Dedifferentiated amniotic fluid mesenchymal stem cell (primary cell): Measurements from ENCODE around the gene PIGZ.
A peak's percentile ranks its signal among the peaks of the same experiment; 100 is the strongest.
"Not testable (repeated sequence)": the region's sequence is repeated elsewhere in the genome, so short reads cannot be mapped to it uniquely, and the experiment has no call there.

ENCODE experiments used
- DNase-seq: peaks from one replicate; pipeline ENCODE4 v3.0.0-alpha.2; 2016; ENCODE audit errors: extremely low spot score

PIGZ gene

DNA sequence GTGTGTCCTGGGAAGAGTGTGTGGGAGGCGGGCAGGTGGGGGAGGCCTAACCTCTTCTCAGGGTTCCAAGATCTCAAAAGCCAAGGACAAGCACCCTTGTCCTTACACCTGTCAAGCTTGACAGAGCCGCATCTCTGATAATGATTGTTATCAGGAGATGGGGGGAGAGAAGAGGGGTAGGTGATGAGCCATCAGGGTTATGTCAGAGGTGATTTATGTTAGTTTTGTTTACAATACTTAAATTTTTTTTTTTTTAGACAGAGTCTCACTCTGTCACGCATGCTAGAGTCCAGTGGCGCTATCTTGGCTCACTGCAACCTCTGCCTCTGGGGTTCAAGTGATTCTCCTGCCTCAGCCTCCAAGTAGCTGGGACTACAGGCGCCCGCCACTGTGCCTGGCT is 18.9 kb downstream of the PIGZ start:
- DNase-seq, result no peak

DNA sequence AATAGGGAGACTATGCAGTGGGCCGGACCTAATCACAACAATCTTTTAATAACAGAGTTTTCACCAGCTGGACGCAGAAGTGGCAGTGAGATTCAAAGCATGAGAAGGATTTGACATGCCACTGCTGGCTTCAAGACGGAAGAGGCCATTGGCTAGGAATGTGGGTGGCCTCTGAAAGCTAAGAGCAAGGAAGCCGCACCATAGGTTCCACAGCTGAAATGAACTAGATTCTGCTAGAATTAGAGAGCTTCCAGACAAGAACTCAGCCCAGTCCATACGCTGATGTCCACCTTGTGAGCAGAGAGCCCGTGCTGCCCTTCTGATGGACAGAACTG is 19.4 kb downstream of the PIGZ start:
- DNase-seq, result no peak

DNA sequence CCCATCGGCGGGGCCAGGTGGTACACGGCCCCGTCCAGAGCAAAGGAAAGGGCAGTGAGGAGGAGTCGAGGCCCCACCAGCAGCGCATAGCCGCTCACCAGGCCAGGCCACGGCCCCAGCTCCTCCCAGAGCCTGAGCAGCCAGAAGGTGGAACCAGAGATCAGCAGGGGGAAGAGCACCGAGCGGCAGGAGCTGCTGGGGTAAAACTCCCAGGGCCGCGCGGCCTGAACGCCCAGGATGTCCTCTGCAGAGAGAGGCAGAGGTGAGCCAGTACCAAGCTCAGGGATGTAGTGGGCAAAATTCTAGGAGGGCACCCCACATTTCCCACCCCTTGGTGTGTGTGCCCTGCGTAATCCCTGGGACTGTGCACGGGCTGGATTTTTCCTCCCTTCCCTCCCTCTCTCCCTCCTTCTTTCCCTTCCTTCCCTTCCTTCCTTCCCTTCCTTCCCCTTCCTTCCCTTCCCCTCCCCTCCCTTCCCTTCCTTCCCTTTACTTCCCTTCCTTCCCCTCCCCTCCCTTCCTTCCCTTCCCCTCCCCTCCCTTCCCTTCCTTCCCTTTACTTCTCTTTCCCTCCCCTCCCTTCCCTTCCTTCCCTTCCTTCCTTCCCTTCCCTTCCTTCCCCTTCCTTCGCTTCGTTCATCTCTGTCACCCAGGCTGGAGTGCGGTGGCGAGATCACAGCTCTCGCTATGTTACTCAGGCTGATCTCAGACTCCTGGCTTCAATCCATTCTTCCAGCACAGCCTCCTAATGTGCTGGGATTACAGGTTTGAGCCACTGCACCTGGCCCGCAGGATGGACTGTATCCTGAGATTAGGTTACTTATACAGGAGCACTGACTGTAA is 20.0 kb downstream of the PIGZ start:
- DNase-seq, result no peak

DNA sequence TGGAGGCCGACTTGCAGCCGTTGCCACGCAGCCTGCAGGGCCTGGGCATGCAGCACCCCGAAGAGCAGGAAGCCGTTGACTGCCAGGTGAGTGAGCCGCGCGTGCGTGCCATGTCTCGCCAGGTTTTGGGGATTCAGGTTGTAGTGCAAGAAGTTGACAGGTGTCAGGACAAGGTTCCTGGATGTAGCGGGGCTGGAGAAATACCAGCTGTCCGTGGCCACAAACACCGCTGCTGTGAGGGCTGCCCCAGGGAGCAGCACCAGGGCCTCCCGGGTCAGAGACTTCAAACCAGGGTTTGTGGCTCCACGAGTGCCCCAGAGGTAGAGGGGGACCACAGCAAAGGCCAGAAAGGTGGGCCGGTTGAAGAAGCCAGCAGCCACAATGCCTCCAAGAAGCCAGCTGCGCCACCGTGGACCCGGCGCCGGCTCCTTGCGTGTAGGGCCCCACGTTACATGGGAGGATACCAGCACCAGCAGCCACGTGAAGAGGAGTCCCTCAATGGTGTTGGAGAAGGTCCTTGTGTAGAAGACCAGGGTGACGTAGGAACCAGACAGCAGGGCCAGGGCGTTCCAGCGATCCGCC is 20.7 kb downstream of the PIGZ start:
- DNase-seq, result no peak

DNA sequence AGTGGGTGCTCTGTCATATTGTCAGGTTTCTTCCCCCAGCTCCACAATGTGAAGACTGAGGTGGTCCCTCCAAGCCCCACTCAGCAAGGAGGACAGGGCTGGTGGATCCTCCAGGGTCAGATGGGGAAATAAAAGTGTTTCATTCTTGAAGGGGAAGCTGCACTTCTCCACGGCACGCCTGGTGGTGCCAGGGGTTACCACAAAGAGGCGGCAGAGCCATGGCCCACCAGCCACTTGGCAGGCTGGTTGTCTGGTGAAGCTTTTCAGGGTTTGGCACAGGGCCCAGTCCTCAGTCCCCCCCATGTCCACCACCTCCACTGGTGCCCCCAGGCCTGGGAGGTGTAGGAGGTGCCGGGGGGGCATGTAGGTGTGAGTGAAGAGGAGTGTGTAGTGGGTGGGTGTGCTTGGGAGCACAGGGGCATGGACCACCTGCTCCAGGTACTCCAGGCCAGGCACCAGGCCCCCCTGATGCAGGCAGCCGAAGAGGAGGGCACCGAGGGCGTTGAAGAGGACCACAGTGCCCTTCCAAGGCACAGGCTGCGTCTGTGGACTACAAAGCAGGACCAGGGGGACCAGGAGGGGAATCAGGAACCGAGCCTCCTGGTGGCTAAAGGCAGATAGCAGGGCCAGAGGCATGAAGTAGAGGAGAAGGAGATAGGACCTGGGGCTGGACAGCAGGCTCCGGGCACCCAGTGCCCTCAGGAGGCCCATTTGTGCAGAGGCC is 21.3 kb downstream of the PIGZ start:
- DNase-seq, result no peak

DNA sequence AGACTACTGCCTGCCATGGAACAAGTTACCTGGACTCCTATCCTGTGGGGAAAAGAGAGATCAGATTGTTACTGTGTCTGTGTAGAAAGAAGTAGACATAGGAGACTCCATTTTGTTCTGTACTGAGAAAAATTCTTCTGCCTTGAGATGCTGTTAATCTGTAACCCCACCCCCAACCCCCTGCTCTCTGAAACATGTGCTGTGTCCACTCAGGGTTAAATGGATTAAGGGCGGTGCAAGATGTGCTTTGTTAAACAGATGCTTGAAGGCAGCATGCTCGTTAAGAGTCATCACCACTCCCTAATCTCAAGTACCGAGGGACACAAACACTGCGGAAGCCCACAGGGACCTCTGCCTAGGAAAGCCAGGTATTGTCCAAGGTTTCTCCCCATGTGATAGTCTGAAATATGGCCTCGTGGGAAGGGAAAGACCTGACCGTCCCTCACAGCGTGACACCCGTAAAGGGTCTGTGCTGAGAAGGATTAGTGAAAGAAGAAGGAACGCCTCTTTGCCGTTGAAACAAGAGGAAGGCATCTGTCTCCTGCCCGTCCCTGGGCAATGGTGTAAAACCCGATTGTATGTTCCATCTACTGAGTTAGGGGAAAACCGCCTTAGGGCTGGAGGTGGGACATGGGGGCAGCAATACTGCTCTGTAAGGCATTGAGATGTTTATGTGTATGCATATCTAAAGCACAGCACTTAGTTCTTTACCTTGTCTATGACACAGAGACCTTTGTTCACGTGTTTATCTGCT is 24.4 kb downstream of the PIGZ start:
- not testable (repeated sequence) for DNase-seq

DNA sequence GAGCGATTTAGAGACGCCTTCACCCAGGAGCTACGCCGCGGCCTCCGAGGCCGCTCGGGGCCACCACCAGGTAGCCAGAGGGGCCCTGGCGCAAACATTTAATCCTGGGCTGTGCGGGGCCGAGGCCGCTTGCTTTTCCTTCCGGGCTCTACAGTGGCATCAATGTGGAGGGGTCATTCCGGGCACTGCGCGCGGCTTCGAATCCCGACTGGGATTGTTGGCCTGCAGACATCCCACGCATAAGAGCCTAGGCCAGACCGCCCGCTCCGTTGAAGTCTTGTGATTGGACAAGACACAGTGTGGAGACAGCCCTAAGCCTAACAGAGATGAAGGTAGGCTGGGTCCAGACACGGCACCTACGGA is 25.7 kb downstream of the PIGZ start:
- DNase-seq, result no peak

DNA sequence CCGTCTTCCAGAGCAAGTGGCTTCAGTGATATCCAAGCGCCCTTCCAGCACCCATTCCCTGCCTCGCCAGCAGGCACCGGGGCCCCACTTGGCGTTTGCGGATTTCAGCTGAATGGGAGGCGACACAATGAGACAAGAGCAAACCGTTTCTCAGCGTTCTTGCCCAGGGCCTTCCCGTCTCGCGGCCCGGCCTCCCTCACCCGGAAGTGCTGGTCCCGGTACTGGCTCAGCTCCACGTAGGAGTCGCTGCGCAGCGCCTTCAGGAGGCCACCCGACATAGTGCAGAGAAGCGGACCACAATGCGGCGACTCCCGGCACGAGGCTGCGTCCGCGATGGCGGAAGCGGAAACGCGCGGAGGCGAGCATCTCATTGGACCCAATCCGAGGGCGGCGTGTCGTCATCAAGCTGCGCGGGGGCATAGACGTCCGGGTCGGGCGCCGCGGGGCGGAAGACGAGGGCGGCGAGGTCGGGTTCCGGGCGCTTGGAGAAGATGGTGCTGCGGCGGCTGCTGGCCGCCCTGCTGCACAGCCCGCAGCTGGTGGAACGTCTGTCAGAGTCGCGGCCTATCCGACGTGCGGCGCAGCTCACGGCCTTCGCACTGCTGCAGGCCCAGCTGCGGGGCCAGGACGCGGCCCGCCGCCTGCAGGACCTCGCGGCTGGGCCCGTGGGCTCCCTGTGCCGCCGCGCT is 26.3 kb downstream of the PIGZ start, which contains the start of gene NCBP2:
Gene NCBP2 (minus strand): TSS at position 303 of the 689 bp plus-strand sequence. CDS start 25 bp downstream, at position 278.
- peak; percentile 98 for DNase-seq

DNA sequence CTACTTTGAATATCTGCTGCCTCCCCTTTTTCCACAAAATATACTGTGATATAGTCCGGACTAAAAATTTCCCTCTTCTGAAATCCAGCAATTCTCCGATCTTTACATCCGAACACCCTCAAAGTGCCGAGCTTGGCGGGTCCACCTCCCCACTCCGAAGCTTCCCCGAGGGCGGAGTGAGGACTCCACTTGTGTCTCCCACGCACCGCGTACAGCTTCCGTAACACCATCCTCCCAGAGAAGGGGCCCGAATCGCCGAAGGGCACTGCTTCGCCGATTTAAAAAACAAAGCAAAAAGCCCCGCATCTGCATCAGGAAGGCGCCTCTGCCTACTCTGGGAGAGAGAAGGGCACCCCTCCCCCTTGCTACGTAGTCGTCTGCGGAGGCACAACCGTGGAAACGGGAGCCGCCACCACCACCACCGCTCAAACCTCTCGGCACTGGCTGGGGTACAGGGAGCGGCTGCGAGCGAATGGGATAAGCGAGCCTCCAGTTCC is 26.9 kb downstream of the PIGZ start:
- DNase-seq, result peak; percentile 39

DNA sequence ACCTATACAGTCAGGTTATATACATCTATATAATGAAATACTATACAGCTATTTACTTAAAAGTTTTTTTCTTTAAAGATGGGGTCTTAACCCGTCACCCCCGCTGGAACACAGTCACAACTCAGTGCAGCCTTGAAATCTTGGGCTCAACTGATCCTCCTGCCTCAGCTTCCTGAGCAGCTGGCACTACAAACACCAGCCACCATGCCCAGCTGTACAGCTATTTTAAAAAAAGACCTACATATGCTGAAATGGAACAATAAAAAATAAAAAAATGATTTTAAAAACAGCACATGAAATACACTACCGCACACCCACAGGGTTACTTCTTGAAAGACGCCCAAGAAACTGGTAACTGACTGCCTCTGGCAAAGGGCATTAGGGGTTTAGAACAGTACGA is 30.1 kb downstream of the PIGZ start:
- no peak for DNase-seq

DNA sequence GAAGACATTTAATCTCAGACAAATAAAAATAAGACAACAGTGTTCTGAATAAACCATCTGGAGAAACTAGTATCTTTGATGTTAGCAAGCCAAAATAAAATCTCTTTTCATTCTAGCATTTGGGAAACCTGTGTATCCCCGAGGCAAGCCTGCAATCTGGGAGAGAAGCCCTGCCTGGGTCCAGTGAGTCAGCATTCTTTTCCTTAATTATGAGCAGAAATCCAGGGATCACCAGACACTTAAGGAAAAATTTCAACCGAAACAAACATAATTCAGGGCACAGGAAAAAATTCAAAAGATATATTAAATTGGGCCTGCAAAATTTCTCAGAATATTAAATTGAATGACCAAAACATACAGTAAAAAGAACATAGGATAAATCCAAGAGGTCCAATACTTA is 30.5 kb downstream of the PIGZ start:
- no peak for DNase-seq

DNA sequence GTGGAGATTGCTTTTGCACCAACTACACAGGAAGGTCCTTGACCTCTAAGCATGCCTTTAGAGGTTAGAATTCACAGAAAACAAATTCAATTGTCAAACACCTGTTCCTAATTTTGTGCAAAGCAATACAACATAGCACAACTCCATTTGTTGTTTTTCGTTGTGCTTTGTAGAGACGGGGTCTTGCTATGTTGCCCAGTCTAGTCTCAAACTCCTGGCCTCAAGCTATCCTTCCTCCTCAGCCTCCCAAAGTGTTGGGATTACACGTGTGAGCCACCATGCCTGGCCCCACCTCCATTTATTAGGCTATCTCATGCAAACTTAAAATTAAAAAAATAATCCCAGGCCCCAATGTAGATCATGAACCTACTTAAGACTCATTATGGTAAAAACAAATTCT is 32.3 kb downstream of the PIGZ start:
- DNase-seq, result no peak

DNA sequence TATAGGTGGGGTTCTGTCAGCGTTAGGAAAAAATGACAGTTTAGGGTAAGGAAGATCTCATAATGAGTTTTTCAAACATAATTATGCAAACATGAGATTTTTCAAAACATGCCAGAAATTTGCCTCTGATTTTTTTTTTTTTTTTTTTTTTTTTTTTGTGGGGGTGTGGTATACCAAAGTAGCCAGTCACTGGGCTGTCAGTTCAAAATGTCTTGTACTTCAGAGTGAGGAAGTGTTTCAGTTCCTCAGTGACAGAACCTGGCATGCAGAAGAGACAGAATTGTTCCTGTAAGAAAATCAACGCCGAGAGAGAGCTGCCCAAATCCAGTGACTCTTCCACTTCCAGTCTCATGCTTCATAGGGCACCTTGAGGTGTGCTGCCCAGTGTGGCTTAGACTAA is 36.0 kb downstream of the PIGZ start:
- no peak for DNase-seq

DNA sequence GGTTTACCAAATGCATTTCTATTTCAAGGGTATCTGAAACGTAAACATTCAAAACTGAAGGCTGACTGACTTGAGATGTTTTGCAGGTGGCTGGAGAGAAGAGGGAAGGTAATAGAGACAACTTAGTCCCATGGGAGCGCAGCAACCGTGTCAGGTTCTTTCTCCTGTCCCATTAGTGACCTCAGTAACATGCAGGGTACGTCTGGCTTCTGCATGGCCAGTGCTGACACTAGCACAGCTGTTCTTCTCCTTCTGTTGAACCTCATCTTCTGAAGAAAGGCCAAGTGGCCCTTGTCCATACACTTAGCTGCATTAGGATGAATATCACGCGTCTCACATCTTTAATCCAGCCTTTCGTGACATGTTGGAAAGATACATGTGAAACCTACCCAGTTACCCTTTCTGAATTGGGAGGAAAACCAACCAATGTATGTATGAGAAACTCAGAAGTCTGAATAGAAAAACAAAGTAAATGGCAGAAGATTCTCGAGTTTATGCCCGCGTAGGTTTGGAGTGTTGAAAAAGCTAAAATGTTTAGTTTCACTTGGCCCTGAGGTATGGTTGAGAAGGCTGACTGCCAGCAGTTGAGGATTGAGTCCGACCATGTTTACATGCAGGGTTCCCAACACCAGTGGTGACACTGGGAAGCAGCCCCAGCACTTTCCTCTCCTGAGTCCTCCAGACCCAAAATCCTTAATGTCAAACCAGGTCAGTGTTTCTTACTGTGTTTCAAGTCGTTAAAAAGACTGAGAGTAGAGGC is 36.6 kb downstream of the PIGZ start:
- no peak for DNase-seq

DNA sequence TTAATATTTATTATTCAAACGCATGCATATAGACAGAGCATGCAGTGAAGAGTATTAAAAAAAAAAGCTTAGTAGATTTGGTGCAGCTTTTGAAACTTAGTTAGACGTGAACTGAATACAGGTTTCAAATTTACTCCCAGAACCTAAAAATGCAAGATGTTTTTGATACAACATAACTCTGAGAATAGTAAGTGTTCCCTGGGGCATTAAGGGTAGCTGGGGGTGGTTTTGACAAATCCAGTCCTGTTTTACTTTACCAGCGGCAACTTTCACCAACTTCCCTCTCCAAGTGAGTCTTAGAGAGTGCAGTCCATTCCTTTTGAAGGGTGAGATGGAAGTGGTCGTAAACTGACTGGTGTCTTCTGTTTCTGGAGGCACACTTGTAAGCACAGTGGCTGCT is 37.5 kb downstream of the PIGZ start:
- no peak for DNase-seq

DNA sequence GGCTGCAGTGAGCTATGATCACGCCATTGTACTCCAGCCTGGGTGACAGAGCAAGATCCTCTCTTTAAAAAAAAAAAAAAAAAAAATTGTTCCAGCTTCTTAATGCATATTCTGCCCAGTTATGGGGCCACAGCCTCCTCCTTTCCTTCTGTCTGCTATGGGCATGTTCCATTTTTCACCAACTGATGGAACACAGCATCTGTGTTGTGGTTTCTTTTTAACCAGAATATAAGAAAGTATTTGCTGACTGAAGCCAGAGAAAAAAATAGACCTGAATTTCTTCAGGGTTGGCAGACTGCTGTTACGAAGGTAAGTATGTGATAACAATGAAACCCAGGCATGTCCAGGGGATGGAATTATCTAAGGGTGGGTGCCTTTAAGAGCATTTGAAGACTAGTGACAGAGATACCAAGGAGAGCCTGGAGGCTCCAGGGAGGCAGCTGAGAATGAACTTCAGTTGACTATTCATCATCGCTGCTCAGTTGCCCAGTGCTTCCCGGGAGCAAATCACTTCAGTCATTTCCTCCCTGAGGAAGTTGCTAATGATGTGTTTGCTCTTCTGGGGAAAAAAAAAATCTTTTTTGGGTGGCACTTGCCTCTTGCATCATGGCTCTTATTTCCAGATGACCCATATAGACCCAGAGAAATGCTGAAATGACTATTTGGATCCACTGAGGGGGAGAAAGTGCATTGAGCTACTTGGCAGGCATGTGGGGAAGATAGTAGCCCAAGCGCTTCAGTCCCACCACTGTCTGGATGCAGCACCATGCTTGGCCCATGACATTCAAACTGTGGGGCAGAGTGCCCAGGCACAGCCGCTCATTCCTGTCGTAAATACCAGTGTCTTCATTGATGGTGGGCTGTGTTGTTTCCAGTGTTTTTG is 40.8 kb downstream of the PIGZ start:
- DNase-seq, result no peak

DNA sequence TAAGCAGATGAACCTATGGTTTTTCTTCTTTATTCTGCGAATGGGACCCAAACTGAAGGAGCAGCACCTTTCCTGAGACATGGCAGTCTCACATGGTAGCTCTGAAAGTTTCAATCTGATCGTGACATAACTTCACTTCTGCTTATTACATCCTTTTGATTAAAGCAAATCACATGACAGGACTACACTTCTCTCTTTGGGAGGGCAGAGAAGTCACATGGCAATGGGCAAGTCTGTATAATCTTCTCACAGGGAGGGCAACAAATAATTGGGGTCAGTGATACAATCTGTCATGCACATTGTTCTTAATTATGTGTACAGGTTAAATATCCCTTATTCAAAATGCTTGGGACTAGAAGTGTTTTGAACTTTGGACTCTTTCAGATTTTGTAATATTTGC is 47.9 kb downstream of the PIGZ start:
- DNase-seq, result no peak

DNA sequence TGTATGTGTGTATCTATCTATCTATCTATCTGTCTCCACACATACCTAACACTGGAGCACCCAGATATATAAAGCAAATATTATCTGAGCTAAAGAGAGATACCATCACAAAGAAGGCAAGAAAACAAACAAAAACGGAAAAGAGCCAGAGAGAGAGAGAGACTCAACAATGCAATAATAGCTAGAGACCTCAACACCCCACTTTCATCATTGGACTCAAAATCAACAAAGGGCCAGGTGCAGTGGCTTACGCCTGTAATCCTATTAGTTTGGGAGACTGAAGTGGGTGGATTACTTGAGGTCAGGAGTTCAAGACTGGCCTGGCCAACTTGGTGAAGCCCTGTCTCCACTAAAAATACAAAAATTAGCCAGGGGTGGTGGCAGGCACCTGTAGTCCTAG is 49.7 kb downstream of the PIGZ start:
- no peak for DNase-seq

DNA sequence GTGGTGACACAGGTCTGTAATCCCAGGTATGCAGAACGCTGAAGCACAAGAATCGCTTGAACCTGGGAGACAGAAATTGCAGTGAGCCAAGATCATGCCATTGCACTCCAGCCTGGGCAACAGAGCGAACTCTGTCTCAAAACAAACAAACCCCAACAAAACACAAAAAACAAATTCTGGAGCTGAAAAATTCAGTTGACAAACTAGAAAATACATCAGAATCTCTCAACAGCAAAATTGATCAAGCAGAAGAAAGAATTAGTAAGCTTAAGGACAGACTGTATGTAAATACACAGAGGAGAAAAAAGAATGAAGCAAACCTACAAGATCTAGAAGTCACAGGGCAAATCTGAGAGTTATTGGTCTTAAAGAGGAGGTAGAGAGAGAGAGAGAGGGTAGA is 51.6 kb downstream of the PIGZ start:
- no peak for DNase-seq

DNA sequence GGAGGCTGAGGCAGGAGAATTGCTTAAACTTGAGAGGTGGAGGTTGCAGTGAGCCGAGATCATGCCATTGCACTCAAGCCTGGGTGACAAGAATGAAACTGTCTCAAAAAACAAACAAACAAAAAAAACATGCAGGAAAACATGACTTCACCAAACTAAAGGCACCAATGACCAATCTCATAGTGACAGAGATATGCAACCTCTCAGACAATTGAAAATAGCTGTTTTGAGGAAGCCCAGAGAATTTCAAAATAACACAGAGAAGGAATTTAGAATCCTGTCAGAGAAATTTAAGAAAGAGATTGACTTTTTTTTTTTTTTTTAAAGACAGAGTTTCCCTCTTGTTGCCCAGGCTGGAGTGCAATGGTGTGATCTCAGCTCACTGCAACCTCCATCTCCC is 52.4 kb downstream of the PIGZ start:
- no peak for DNase-seq
